ENCODE data around the gene DPY19L1. TPM values are rescaled to one million over a fixed set of nuclear protein-coding genes. Genes with fewer than 3 reads are reported as not detected.
"Not testable (repeated sequence)": the region's sequence is repeated elsewhere in the genome, so short reads cannot be mapped to it uniquely, and the experiment has no call there.

Gene DPY19L1
- total RNA-seq, 1 donor from 2014 or later, result 48.2 TPM

DNA sequence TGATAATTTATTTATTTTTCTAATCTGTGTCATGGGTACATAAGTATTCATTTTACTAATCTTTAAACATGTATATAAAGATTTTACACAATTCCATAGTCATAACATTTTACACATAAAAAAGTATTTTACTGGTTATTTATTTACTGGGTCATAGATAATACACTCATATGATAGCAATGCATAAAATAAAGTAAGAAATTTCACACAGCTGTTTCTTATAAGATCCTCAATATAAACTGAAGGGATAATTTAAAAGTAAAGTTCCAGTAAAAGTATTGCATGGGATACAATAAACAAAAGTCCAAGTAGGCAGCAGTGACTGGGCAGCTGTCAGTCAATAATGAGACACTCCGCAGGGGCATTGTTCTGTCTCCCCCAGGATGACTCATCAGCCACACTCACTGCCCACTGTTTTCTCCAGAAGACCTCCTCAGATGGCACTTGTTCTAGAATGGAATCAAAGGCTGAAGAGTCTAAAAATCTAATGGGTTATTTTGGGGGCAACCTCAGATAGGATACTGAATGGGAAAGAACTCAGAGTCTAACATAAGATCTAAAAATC is 32.7 kb downstream of the DPY19L1 start:
- no peak overlapping the region for H3K27ac Mint-ChIP-seq

DNA sequence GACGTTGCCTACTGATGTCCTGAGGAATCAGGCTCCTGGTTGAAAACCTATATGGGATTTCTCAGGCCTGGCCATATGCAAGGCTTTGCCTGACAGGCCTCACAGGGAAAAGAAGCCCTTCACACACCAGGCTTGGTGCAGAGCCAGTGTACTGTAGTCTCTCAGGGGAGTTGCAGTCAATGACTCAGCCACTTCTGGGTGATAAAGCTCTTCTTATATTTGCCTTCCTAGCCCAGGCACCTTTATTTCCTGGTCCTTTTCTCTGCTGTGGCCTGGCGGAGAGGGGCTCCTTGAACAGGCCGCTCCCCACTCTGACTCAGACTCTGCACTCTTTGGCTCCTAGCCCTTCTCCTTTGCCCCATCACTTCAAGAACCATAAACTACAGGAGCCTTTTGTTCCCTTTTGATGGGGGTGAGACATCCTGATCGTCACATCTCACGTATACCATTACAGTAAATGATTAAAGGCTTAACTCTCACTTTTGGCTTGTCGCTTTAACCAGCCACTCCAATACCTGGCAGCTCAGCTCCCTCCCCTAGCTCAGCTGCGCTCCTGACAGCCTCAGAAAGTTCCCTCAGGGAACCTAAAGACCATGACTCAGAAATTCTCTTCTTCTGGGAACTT is 33.5 kb downstream of the DPY19L1 start:
- no peak overlapping the region for H3K4me3 Mint-ChIP-seq
- no peak for DNase-seq (ENCODE audit: low spot score)
- Histone ChIP-seq H3K4me2 (no peak overlapping the region), H3K79me2 (ENCODE audit: low read depth) (no peaks in the 10 kb centered on the region), H3K27ac (no peak overlapping the region), H3K27me3 (no peaks in the 10 kb centered on the region), H3K4me1 (peaks cover 19% of the 10 kb centered on the region), H3K36me3 (no peaks in the 10 kb centered on the region), H3K4me3 (no peak overlapping the region), H3K9ac (no peak overlapping the region), H3K9me3 (ENCODE audit: low read depth) (no peaks in the 10 kb centered on the region), H2AFZ (replicated peaks) (no peak overlapping the region), H3F3A (ENCODE audit: low read depth) (no peaks in the 10 kb centered on the region), H4K20me1 (ENCODE audit: low read depth) (no peaks in the 10 kb centered on the region)
- peaks cover 33% of the 10 kb centered on the region for H3K4me1 Mint-ChIP-seq
- peaks cover 5% of the 10 kb centered on the region for H3K9me3 Mint-ChIP-seq
- peaks cover 30% of the 10 kb centered on the region for H3K36me3 Mint-ChIP-seq
- H3K27me3 Mint-ChIP-seq (ENCODE audit: insufficient read depth, low read depth), result no peaks in the 10 kb centered on the region
- H3K27ac Mint-ChIP-seq, result peak overlapping the region; percentile 78
- TF ChIP-seq EZH2 (IDR thresholded peaks at IDR 0.05) (no peak), EZH2phosphoT487 (IDR thresholded peaks at IDR 0.05) (no peak)
- TF ChIP-seq, protein P1, sequence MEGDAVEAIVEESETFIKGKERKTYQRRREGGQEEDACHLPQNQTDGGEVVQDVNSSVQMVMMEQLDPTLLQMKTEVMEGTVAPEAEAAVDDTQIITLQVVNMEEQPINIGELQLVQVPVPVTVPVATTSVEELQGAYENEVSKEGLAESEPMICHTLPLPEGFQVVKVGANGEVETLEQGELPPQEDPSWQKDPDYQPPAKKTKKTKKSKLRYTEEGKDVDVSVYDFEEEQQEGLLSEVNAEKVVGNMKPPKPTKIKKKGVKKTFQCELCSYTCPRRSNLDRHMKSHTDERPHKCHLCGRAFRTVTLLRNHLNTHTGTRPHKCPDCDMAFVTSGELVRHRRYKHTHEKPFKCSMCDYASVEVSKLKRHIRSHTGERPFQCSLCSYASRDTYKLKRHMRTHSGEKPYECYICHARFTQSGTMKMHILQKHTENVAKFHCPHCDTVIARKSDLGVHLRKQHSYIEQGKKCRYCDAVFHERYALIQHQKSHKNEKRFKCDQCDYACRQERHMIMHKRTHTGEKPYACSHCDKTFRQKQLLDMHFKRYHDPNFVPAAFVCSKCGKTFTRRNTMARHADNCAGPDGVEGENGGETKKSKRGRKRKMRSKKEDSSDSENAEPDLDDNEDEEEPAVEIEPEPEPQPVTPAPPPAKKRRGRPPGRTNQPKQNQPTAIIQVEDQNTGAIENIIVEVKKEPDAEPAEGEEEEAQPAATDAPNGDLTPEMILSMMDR (IDR thresholded peaks at IDR 0.05), result no peak

More for the DNA sequence above, 32.7 kb downstream of the DPY19L1 start:
- H3K27ac ChIP-seq, result peak overlapping the region; percentile 63
- H3K4me1 Mint-ChIP-seq, result peaks cover 35% of the 10 kb centered on the region
- no peaks in the 10 kb centered on the region for H3K27me3 Mint-ChIP-seq (ENCODE audit: insufficient read depth, low read depth)
- no peak overlapping the region for H3K4me2 ChIP-seq
- H3K4me3 ChIP-seq, result no peak overlapping the region
- peak; percentile 33 for DNase-seq (ENCODE audit: low spot score)
- no peaks in the 10 kb centered on the region for H3K79me2 ChIP-seq (ENCODE audit: low read depth)
- no peaks in the 10 kb centered on the region for H3K9me3 ChIP-seq (ENCODE audit: low read depth)
- H3K9ac ChIP-seq, result no peak overlapping the region
- H3K27me3 ChIP-seq, result no peaks in the 10 kb centered on the region
- peaks cover 14% of the 10 kb centered on the region for H3K4me1 ChIP-seq
- no peaks in the 10 kb centered on the region for H3K36me3 ChIP-seq
- H3K4me3 Mint-ChIP-seq, result no peak overlapping the region
- TF ChIP-seq, protein P1 (IDR thresholded peaks at IDR 0.05), result no peak
- TF ChIP-seq EZH2 (IDR thresholded peaks at IDR 0.05), result no peak
- H3F3A ChIP-seq (ENCODE audit: low read depth), result no peaks in the 10 kb centered on the region
- peaks cover 27% of the 10 kb centered on the region for H3K36me3 Mint-ChIP-seq
- H2AFZ ChIP-seq (replicated peaks), result no peak overlapping the region
- H4K20me1 ChIP-seq (ENCODE audit: low read depth), result no peaks in the 10 kb centered on the region
- peaks cover 5% of the 10 kb centered on the region for H3K9me3 Mint-ChIP-seq

DNA sequence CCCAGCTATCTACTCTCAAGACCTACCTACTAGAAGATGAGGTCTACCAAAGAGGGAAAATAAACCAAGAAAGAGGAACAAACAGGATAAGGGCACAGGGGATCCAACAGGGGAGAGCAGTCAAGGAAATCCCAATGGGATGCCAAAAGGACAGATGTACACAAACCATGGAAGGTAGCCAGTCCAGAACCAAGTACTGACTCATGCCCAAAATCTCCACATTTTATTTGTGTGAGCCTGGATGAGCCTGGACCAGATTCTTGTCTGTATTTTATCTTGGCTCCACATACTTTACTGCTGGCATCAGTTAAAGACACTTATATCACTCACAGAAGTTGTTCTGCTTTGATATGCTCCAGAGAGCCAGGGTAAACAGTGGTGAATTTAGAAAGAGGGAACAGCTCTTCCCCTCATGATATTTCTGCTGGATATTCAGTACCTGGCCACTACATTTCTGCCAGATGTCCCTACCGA is 34.1 kb downstream of the DPY19L1 start:
- not testable (repeated sequence) for H3K27ac Mint-ChIP-seq; H3K27ac ChIP-seq; H3K27me3 ChIP-seq; H3K4me3 Mint-ChIP-seq; H3K4me3 ChIP-seq; H3K4me2 ChIP-seq; H3K9ac ChIP-seq; DNase-seq (ENCODE audit: low spot score); H3K9me3 ChIP-seq (ENCODE audit: low read depth); H3K27me3 Mint-ChIP-seq (ENCODE audit: insufficient read depth, low read depth); H4K20me1 ChIP-seq (ENCODE audit: low read depth); H3F3A ChIP-seq (ENCODE audit: low read depth); H3K9me3 Mint-ChIP-seq; H3K36me3 ChIP-seq; H3K79me2 ChIP-seq (ENCODE audit: low read depth); H2AFZ ChIP-seq (replicated peaks)
- Mint-ChIP-seq H3K36me3 (peaks cover 28% of the 10 kb centered on the region), H3K4me1 (peaks cover 31% of the 10 kb centered on the region)
- H3K4me1 ChIP-seq, result peaks cover 24% of the 10 kb centered on the region

DNA sequence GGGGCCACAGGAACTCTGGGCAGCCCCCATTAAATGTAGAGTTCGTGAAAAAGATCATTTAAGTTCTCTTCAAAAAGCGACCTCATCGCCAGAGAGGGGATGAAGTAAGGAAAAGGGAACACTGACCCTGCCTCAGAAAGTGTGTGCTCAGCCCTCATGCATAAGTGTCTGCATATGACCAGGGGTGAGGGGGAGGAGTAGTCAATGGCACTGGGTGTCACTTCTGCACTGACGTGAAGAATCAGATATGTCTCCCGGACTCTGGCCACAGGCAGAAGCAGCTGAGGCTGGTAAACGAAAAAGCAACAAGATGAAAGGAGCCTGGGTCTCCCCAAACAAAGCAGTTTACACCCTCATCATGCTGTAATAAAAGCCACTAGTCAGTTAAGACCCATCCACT is 39.0 kb downstream of the DPY19L1 start:
- H2AFZ ChIP-seq (replicated peaks); H3K4me3 ChIP-seq; H3K27me3 Mint-ChIP-seq (ENCODE audit: insufficient read depth, low read depth); H4K20me1 ChIP-seq (ENCODE audit: low read depth); H3K4me3 Mint-ChIP-seq; H3K9me3 ChIP-seq (ENCODE audit: low read depth); H3F3A ChIP-seq (ENCODE audit: low read depth); H3K36me3 ChIP-seq; H3K4me1 Mint-ChIP-seq; H3K79me2 ChIP-seq (ENCODE audit: low read depth); H3K27ac ChIP-seq; H3K9me3 Mint-ChIP-seq; DNase-seq (ENCODE audit: low spot score); H3K27ac Mint-ChIP-seq; H3K9ac ChIP-seq; H3K27me3 ChIP-seq: not testable (repeated sequence)
- H3K36me3 Mint-ChIP-seq, result peaks cover 43% of the 10 kb centered on the region
- Histone ChIP-seq H3K4me2 (peak overlapping the region; percentile 18), H3K4me1 (peaks cover 14% of the 10 kb centered on the region)

DNA sequence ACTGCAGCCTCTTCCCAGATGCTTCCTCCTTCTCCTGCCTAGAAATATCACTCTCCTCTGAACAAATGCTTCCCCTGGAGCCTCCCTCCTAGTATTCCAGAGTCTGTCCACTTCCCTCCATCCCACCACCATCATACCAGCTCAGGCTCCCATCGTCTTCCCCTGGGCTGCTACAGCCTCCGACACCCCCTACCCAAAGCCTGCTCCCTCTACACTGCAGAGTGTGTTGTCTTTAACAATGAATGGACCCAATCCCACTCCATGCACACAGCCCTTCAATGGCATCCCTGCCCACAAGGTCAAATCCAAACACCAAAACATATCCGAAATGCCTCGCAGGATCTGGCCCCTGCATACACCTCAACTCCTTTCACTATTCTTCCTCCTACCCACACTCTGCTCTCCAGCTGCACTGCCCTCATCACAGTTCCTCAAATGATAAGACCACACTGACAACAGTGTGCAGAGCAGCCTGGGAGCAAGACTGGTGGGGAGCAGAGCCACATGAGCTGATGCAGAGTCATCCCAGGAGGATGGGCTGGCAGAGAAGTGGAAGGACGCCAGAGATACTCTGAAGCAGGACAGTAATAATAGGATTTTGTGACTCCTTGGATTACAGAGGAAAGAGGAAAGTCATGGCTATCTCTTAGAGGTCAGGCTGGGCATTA is 40.7 kb downstream of the DPY19L1 start:
- H3K36me3 Mint-ChIP-seq, result peaks cover 39% of the 10 kb centered on the region
- H3K4me1 Mint-ChIP-seq; H4K20me1 ChIP-seq (ENCODE audit: low read depth); H3K27ac ChIP-seq; H3K79me2 ChIP-seq (ENCODE audit: low read depth); H3K9me3 Mint-ChIP-seq; DNase-seq (ENCODE audit: low spot score); H3K9me3 ChIP-seq (ENCODE audit: low read depth); H3K27me3 ChIP-seq; H3K9ac ChIP-seq; H3F3A ChIP-seq (ENCODE audit: low read depth); H3K36me3 ChIP-seq; H3K4me3 Mint-ChIP-seq; H3K4me3 ChIP-seq; H3K4me2 ChIP-seq; H3K27me3 Mint-ChIP-seq (ENCODE audit: insufficient read depth, low read depth); H3K27ac Mint-ChIP-seq; H2AFZ ChIP-seq (replicated peaks): not testable (repeated sequence)
- peaks cover 14% of the 10 kb centered on the region for H3K4me1 ChIP-seq
